ENCODE measurements around the gene BRINP1.

BRINP1 gene

GRCh38 chr9:119215651-119216050, 153.6 kb downstream of the BRINP1 start:
- H2AFZ ChIP-seq, result no peak overlapping the region
- H3K4me1 ChIP-seq, result no peaks in the 10 kb centered on the region
- H3K4me2 ChIP-seq (ENCODE audit: low read length), result no peak overlapping the region
- no peak overlapping the region for H3K9ac ChIP-seq
- no peaks in the 10 kb centered on the region for H3K79me2 ChIP-seq
- TF ChIP-seq CTCF (IDR thresholded peaks at IDR 0.05), result no peak
- no peaks in the 10 kb centered on the region for H3K27me3 ChIP-seq (ENCODE audit: control insufficient read depth, insufficient read depth, low read length)
- no peak overlapping the region for H3K27ac ChIP-seq
- no peak overlapping the region for H3K4me3 ChIP-seq (ENCODE audit: low read depth, low read length)
- H3K9me3 ChIP-seq (ENCODE audit: control insufficient read depth, low read length), result no peaks in the 10 kb centered on the region
- no peaks in the 10 kb centered on the region for H3K36me3 ChIP-seq (ENCODE audit: control insufficient read depth, insufficient read depth, low read length)

GRCh38 chr9:119213471-119213870, 155.8 kb downstream of the BRINP1 start:
- Histone ChIP-seq H3K4me3 (ENCODE audit: low read depth, low read length) (no peak overlapping the region), H3K36me3 (ENCODE audit: control insufficient read depth, insufficient read depth, low read length) (no peaks in the 10 kb centered on the region), H3K4me2 (ENCODE audit: low read length) (no peak overlapping the region), H3K4me1 (no peaks in the 10 kb centered on the region), H3K9ac (no peak overlapping the region), H2AFZ (no peak overlapping the region), H3K27ac (no peak overlapping the region), H3K9me3 (ENCODE audit: control insufficient read depth, low read length) (no peaks in the 10 kb centered on the region), H3K79me2 (no peaks in the 10 kb centered on the region), H3K27me3 (ENCODE audit: control insufficient read depth, insufficient read depth, low read length) (no peaks in the 10 kb centered on the region)
- no peak for TF ChIP-seq CTCF (IDR thresholded peaks at IDR 0.05)

GRCh38 chr9:119197893-119198607, 171.2 kb downstream of the BRINP1 start:
- Histone ChIP-seq H3K27ac (no peak overlapping the region), H3K4me2 (ENCODE audit: low read length) (no peak overlapping the region), H3K4me3 (ENCODE audit: low read depth, low read length) (no peak overlapping the region), H3K27me3 (ENCODE audit: control insufficient read depth, insufficient read depth, low read length) (no peaks in the 10 kb centered on the region), H3K9ac (no peak overlapping the region), H3K9me3 (ENCODE audit: control insufficient read depth, low read length) (no peaks in the 10 kb centered on the region), H3K36me3 (ENCODE audit: control insufficient read depth, insufficient read depth, low read length) (no peaks in the 10 kb centered on the region), H3K4me1 (no peaks in the 10 kb centered on the region), H3K79me2 (no peaks in the 10 kb centered on the region), H2AFZ (no peak overlapping the region)
- no peak for TF ChIP-seq CTCF (IDR thresholded peaks at IDR 0.05)

GRCh38 chr9:119195521-119195920, 173.7 kb downstream of the BRINP1 start:
- Histone ChIP-seq H3K27me3 (ENCODE audit: control insufficient read depth, insufficient read depth, low read length) (no peaks in the 10 kb centered on the region), H3K27ac (no peak overlapping the region), H2AFZ (no peak overlapping the region), H3K9ac (no peak overlapping the region), H3K9me3 (ENCODE audit: control insufficient read depth, low read length) (no peaks in the 10 kb centered on the region), H3K36me3 (ENCODE audit: control insufficient read depth, insufficient read depth, low read length) (no peaks in the 10 kb centered on the region), H3K4me2 (ENCODE audit: low read length) (no peak overlapping the region), H3K4me1 (no peaks in the 10 kb centered on the region), H3K79me2 (no peaks in the 10 kb centered on the region), H3K4me3 (ENCODE audit: low read depth, low read length) (no peak overlapping the region)
- no peak for TF ChIP-seq CTCF (IDR thresholded peaks at IDR 0.05)

- Histone ChIP-seq H3K36me3 (ENCODE audit: control insufficient read depth, insufficient read depth, low read length) (no peaks in the 10 kb centered on the region), H3K9me3 (ENCODE audit: control insufficient read depth, low read length) (no peaks in the 10 kb centered on the region), H3K4me2 (ENCODE audit: low read length) (no peak overlapping the region), H3K9ac (no peak overlapping the region), H3K79me2 (no peaks in the 10 kb centered on the region), H3K27me3 (ENCODE audit: control insufficient read depth, insufficient read depth, low read length) (no peaks in the 10 kb centered on the region), H3K4me3 (ENCODE audit: low read depth, low read length) (no peak overlapping the region), H3K4me1 (no peaks in the 10 kb centered on the region), H3K27ac (no peak overlapping the region), H2AFZ (no peak overlapping the region)
- no peak for TF ChIP-seq CTCF (IDR thresholded peaks at IDR 0.05)
Observed at GRCh38 chr9:119185298-119185697, 183.9 kb downstream of the BRINP1 start.

Data from parathyroid adenoma (tissue), 2 donors.